Bronchial epithelial cell (primary cell): ENCODE results near the gene GGT5. TPM values are rescaled to one million over a fixed set of nuclear protein-coding genes. Genes with fewer than 3 reads are reported as not detected.

Experiments
- DNase-seq: peaks from one replicate; pipeline ENCODE4 v3.0.0-alpha.2; 2010; ENCODE audit warnings: low read depth
- FAIRE-seq: peaks from 2 replicates; lab custom pipeline; 2011; peaks lifted over from hg19 to GRCh38; lab: Jason Lieb, UNC
- H3K27me3 ChIP-seq: 2 replicates; pipeline ENCODE4 v1.5.1; 2011; ENCODE audit warnings: low read length; ENCODE audit not compliant: control insufficient read depth, insufficient read depth
- H3K36me3 ChIP-seq: 2 replicates; pipeline ENCODE4 v1.5.1; 2011; ENCODE audit warnings: low read length; ENCODE audit not compliant: control insufficient read depth, insufficient read depth
- H3K4me3 ChIP-seq: 2 replicates; pipeline ENCODE4 v1.5.1; 2011; ENCODE audit warnings: mild to moderate bottlenecking, low read depth, low read length, control low read depth
- CTCF ChIP-seq: IDR thresholded peaks from 2 replicates; pipeline ENCODE4 v1.5.1; 2011; ENCODE audit warnings: mild to moderate bottlenecking, moderate library complexity, low read length, control low read depth, inconsistent platforms; ENCODE audit not compliant: insufficient read depth, severe bottlenecking
- total RNA-seq: library from RNA; depleted of rRNA; stranded (reverse); fragments of >200 nt; gene quantifications from 2 replicates; pipeline ENCODE4 v1.2.1, GENCODE V29; 2014

Gene GGT5
- total RNA-seq, 1 donor from 2014 or later = not detected

- peak; percentile 38 for DNase-seq
- Histone ChIP-seq H3K4me3 (no peak overlapping the region), H3K36me3 (no peaks in the 10 kb centered on the region), H3K27me3 (no peaks in the 10 kb centered on the region)
- peak; percentile 98 for TF ChIP-seq CTCF
- FAIRE-seq = no peak
These were observed 55.4 kb downstream of the GGT5 start for GRCh38 chr22:24189249-24190158.

- TF ChIP-seq CTCF = no peak
- Histone ChIP-seq H3K27me3 (no peaks in the 10 kb centered on the region), H3K4me3 (no peak overlapping the region), H3K36me3 (no peaks in the 10 kb centered on the region)
- FAIRE-seq (no peak), DNase-seq (no peak)
These were observed 56.1 kb downstream of the GGT5 start for GRCh38 chr22:24188705-24189248.

- Histone ChIP-seq H3K36me3 (no peaks in the 10 kb centered on the region), H3K27me3 (no peaks in the 10 kb centered on the region), H3K4me3 (no peak overlapping the region)
- TF ChIP-seq CTCF = no peak
- no peak for FAIRE-seq
- no peak for DNase-seq
These were observed 56.9 kb downstream of the GGT5 start for GRCh38 chr22:24187731-24188644.

- no peak for DNase-seq
- Histone ChIP-seq H3K4me3 (no peak overlapping the region), H3K27me3 (no peaks in the 10 kb centered on the region), H3K36me3 (no peaks in the 10 kb centered on the region)
- no peak for TF ChIP-seq CTCF
- FAIRE-seq = no peak
These were observed 57.8 kb downstream of the GGT5 start for GRCh38 chr22:24186892-24187670.

- H3K27me3 ChIP-seq = no peaks in the 10 kb centered on the region
- no peak for DNase-seq
- no peak for FAIRE-seq
- TF ChIP-seq CTCF = no peak
- no peak overlapping the region for H3K4me3 ChIP-seq
- H3K36me3 ChIP-seq = no peaks in the 10 kb centered on the region
These were observed 58.5 kb downstream of the GGT5 start for GRCh38 chr22:24186352-24186740.
